ENCODE data around the gene PURA.

DNA sequence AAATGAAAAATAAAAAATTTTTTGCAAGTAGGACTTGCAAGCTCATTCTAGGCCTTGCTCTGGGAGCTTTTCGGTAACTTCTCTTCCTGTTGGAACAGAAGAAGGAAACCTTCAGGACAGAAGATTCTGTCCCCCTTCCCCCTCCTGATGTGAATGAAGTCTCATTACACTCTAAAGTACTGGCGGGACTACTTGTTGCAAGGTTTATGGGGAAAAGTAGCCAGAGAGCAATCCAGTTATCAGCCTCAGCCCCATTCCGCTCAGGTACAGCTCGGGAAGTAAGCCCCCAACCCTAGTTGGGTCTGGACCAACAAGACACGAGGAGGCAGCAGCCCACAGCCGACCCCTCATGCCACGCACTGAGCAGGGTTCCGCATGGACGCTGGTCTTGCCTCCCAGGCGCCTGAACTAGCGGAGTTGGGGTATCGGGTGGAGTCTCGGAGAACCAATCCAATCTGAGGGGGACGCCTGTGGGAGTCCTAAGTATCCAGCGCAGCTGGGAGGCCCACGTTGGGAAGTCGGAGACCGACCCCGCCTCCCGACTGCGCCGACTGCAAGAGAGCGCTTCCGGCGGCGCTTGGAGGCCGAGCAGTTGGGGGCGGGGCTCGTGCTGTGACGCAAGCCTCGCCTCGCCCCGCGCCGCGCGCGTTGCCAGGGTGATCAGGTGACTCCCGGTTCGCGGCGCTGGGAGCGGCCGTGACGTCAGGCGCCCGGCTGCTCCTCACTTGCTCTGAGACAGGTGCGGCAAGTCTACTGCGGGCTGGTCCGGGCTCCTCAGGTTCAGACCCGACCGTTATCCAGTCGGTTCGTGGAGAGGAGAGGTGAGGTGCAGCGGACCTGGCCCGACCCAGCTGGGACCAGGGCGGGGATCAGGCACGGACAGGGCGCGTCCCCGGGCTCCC lies 60.8 kb downstream of the PURA start, which contains the start of gene CYSTM1:
- TF ChIP-seq, protein P1, sequence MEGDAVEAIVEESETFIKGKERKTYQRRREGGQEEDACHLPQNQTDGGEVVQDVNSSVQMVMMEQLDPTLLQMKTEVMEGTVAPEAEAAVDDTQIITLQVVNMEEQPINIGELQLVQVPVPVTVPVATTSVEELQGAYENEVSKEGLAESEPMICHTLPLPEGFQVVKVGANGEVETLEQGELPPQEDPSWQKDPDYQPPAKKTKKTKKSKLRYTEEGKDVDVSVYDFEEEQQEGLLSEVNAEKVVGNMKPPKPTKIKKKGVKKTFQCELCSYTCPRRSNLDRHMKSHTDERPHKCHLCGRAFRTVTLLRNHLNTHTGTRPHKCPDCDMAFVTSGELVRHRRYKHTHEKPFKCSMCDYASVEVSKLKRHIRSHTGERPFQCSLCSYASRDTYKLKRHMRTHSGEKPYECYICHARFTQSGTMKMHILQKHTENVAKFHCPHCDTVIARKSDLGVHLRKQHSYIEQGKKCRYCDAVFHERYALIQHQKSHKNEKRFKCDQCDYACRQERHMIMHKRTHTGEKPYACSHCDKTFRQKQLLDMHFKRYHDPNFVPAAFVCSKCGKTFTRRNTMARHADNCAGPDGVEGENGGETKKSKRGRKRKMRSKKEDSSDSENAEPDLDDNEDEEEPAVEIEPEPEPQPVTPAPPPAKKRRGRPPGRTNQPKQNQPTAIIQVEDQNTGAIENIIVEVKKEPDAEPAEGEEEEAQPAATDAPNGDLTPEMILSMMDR (IDR thresholded peaks at IDR 0.05; ENCODE audit: extremely low read depth in 1 of 2, insufficient read depth in 1 of 2, low read depth in 1 of 2, low read length in 2 of 2): no peak
- TF ChIP-seq POLR2AphosphoS5 (IDR thresholded peaks at IDR 0.05; ENCODE audit: insufficient read depth, low read depth, low read length): peak; percentile 78
- TF ChIP-seq EZH2 (IDR thresholded peaks at IDR 0.05; ENCODE audit: borderline replicate concordance, low read depth, low read length, severe bottlenecking): no peak
- TF ChIP-seq POLR2A (IDR thresholded peaks at IDR 0.05; ENCODE audit: low read depth, low read length): peak; percentile 69
- TF ChIP-seq FOS (IDR thresholded peaks at IDR 0.05; ENCODE audit: borderline replicate concordance, insufficient read depth, low read length): no peak
